ENCODE results near the gene CSTF1.

- TF ChIP-seq CTCF (IDR thresholded peaks at IDR 0.05; ENCODE audit: low read depth, low read length, poor library complexity, severe bottlenecking) (no peak), EZH2phosphoT487 (IDR thresholded peaks at IDR 0.05; ENCODE audit: borderline replicate concordance, low read length) (no peak)
These were observed 29.5 kb upstream of the CSTF1 start for GRCh38 chr20:56362833-56363413.

Measured in DOHH2 (cell line).